Heart right ventricle (tissue), 16 donors: ENCODE data around the gene IGSF21. TPM values are rescaled to one million over a fixed set of nuclear protein-coding genes. Genes with fewer than 3 reads are reported as not detected.

ENCODE experiments used
- ATAC-seq, 8 donors: fragments of 200-7000 bp; cut with Tn5 transposase; one replicate each; pipeline ENCODE4 v1.9.1; 2020; ENCODE audit warnings: mild to moderate bottlenecking in 8 of 8, moderate library complexity in 8 of 8, moderate number of reproducible peaks in 1 of 8
- DNase-seq, 2 donors: peaks; one replicate each; pipeline ENCODE4 v3.0.0-alpha.2; 2020
- H3K27ac ChIP-seq, 10 donors: fragments of 200-600 bp; sonication (generic) in 2 of 10; one replicate each; pipeline versions ENCODE4 v1.5.0 to v1.8.0; 2020 to 2022; ENCODE audit warnings: mild to moderate bottlenecking in 3 of 10
- H3K27me3 ChIP-seq, 7 donors: fragments of 200-600 bp; one replicate each; pipeline ENCODE4 v1.8.0; 2021 to 2022; ENCODE audit warnings: mild to moderate bottlenecking in 2 of 7
- H3K36me3 ChIP-seq, 9 donors: fragments of 200-600 bp; sonication (generic) in 1 of 9; one replicate each; pipeline versions ENCODE4 v1.5.0 to v1.8.0; 2020 to 2022; ENCODE audit warnings: mild to moderate bottlenecking in 2 of 9
- H3K4me1 ChIP-seq, 9 donors: fragments of 200-600 bp; sonication (generic) in 1 of 9; one replicate each; pipeline versions ENCODE4 v1.5.0 to v1.8.0; 2020 to 2022; ENCODE audit warnings: mild to moderate bottlenecking in 4 of 9
- H3K4me3 ChIP-seq, 10 donors: fragments of 200-600 bp; sonication (generic) in 2 of 10; one replicate each; pipeline versions ENCODE4 v1.5.0 to v1.8.0; 2020 to 2022; ENCODE audit warnings: mild to moderate bottlenecking in 7 of 10, moderate library complexity in 2 of 10
- H3K9me3 ChIP-seq, 11 donors: fragments of 200-600 bp in 10 of 11; sonication (generic) in 2 of 11; one replicate each; pipeline versions ENCODE4 v1.5.0 to v1.8.0; 2013 to 2022; ENCODE audit warnings: mild to moderate bottlenecking in 2 of 11, control low read depth in 1 of 11, moderate library complexity in 1 of 11
- CTCF ChIP-seq, 9 donors: fragments of 200-600 bp; sonication (generic) in 2 of 9; IDR thresholded peaks; one replicate each; pipeline versions ENCODE4 v1.5.0 to v1.8.0; 2021 to 2022; ENCODE audit warnings: antibody characterized with exemption in 9 of 9, mild to moderate bottlenecking in 5 of 9, moderate library complexity in 1 of 9
- WGBS, 2 donors: extraction: QIAGEN DNeasy Blood & Tissue Kit; methylation state at CpG; one replicate each; pipeline ENCODE4 v1.1.7; 2013; ENCODE audit warnings: inconsistent platforms in 1 of 2; 5-methylcytosine and 5-hydroxymethylcytosine counted together
- intact Hi-C, 10 donors: fragments of 100-400 bp; cut with DNase I; formaldehyde crosslinking; loops; one replicate each; pipeline versions ENCODE4 v1.11.1 to v1.14.2; 2022
- polyA plus RNA-seq, 2 donors: library from polyadenylated mRNA; stranded (reverse); fragments of 200-250 nt; gene quantifications; one replicate each; pipeline ENCODE4 v1.2.3, GENCODE V29; 2013
- total RNA-seq, 10 donors: library from RNA; stranded (reverse); fragmentation: NEBNext Ultra II Directional in 3 of 10; extraction: Animal tissue kit (Norgen Biotek cat#: 25700) in 3 of 10; gene quantifications; one replicate each; pipeline versions ENCODE4 v1.2.1 to v1.2.4, GENCODE V29; 2021 to 2023
- donor health status: Arrhythmogenic right ventricular cardiomyopathy.
- donor health status: ischemic (EF 13 %, LVEDD 7.1; RV severe dilation, severe dysfunction).
- donor health status: healthy with polysubstance abuse.
- donor health status: DM: no; HTN: yes; CAD: no.
- donor health status: DM: no; HTN: no; CAD: no.
- donor health status: ischemic (EF 25% LVEDD 6.9; RV normal size, moderate dysfunction).
- donor health status: ischemic (EF 25% LVEDD 5.7; RV mildly dilated, moderate dysfunction).
- donor health status: healthy.
- donor health status: DM: yes; HTN: yes; CAD: no.
- donor health status: Ischemic cardiomyopathy.
- donor health status: ischemic (EF 35%, LVEDD 5.7; RV mildly dilated, moderate dysfunction).
- donor health status: nonischemic (EF 11% LVEDD 7.7; RV severe dilation, severe dysfunction).
- donor health status: DM: yes; HTN: yes; CAD: no.
- donor health status: PGD.
- donor health status: ischemic (EF 29% LVEDD 5.4; RV normal size, mild dysfunction).
- donor health status: nonischemic (EF 23%, LVEDD 6.1; RV moderate dilation, normal function).

Gene IGSF21
- total and polyA plus RNA-seq, 12 donors = 0.13 to 1.6 (median 0.51) TPM; not detected in 1

DNA sequence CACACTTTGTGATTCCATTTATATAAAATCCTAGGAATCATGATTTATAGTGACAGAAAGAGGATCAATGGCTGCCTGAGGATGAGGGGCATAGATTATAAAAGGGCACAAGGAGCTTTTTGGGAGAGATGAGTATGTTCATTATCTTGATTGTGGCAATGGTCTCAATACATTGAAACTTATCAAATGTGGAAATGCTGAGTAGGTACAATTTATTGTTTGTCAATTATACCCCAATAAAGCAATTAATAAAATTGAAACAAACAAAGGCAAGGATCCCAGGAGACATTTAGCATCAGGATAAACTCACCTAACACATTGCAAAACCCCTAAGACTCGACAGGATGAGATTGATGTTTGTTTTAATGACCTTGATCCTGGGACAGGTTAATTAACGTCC, 220.1 kb downstream of the IGSF21 start:
- Histone ChIP-seq H3K36me3 (no peaks in the 10 kb centered on the region), H3K27ac (no peak overlapping the region), H3K4me3 (no peak overlapping the region), H3K4me1 (no peaks in the 10 kb centered on the region), H3K27me3 (peaks cover 0 to 58% (median 39%) of the 10 kb centered on the region in 7 donors), H3K9me3 (no peaks in the 10 kb centered on the region)
- TF ChIP-seq CTCF (IDR thresholded peaks at IDR 0.05) = no peak
- 54 to 62% methylated on average over 2 of the region's 2 CpGs for WGBS, 2 donors
- DNase-seq (no peak), ATAC-seq (no peak)
- intact Hi-C loops = no loop called here

DNA sequence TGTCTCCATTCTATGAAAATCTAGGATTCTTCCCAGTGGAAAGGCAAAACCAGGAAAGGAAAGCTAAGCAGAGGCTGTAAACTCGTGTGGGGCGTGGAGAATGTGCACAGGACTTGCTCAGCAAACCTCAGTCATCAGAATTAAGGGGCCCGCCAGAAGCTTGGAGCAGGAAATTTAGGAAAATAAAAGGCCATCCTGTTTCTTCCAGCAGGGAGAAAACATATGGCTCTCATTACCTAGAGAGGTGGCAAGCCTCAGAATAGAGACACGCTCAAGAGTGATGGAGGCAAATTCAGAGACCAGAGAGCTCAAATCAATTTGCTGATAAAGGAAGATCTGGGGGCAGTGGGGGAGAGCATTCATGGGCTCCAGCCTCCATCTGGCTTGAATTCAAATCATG, 221.2 kb downstream of the IGSF21 start:
- Histone ChIP-seq H3K36me3 (no peaks in the 10 kb centered on the region), H3K4me3 (no peak overlapping the region), H3K9me3 (no peaks in the 10 kb centered on the region), H3K4me1 (no peaks in the 10 kb centered on the region), H3K27ac (no peak overlapping the region), H3K27me3 (peaks cover 0 to 58% (median 40%) of the 10 kb centered on the region in 7 donors)
- no peak for DNase-seq
- no peak for TF ChIP-seq CTCF (IDR thresholded peaks at IDR 0.05)
- no peak for ATAC-seq
- intact Hi-C loops = no loop called here
- WGBS, 2 donors = 38 to 41% methylated on average over 4 of the region's 4 CpGs

GRCh38 chr1:18329469-18330253, 222.1 kb downstream of the IGSF21 start:
- ATAC-seq = no peak
- no peaks in the 10 kb centered on the region for H3K9me3 ChIP-seq
- WGBS, 2 donors = 80 to 81% methylated on average over 9 of the region's 9 CpGs

DNA sequence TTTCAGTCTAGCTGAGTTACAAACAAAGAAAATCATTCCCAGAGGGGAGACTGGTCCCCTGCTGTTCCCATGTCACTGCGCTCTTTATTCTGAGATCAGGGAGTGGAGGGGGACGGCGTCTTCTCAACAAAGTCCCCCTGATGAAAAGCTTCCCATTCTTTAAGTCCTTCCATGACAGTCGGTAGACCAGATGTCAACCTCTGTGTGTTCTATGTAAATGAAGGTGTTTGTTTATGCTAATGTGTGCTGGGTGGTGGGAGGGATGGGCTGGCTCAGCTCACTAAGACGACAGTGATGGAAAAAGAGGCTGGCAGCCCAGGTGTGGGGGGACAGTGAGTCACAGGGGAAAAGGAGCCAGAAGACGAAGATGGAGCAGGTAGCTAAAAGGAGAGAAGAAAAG, 225.0 kb downstream of the IGSF21 start:
- no peak for ATAC-seq
- 21 to 26% methylated on average over 6 of the region's 6 CpGs for WGBS, 2 donors
- Histone ChIP-seq H3K9me3 (no peaks in the 10 kb centered on the region), H3K4me1 (no peaks in the 10 kb centered on the region), H3K27ac (no peak overlapping the region), H3K27me3 (peaks cover 0 to 61% (median 41%) of the 10 kb centered on the region in 7 donors), H3K36me3 (no peaks in the 10 kb centered on the region), H3K4me3 (no peak overlapping the region)
- no peak for TF ChIP-seq CTCF (IDR thresholded peaks at IDR 0.05)
- DNase-seq = no peak
- intact Hi-C loops = no loop called here

More at GRCh38 chr1:18329469-18330253, 222.1 kb downstream of the IGSF21 start:
- no peak for TF ChIP-seq CTCF (IDR thresholded peaks at IDR 0.05)
- Histone ChIP-seq H3K27me3 (peaks cover 0 to 57% (median 38%) of the 10 kb centered on the region in 7 donors), H3K36me3 (no peaks in the 10 kb centered on the region), H3K27ac (no peak overlapping the region), H3K4me1 (no peaks in the 10 kb centered on the region), H3K4me3 (no peak overlapping the region)
- intact Hi-C loops = no loop called here
- no peak for DNase-seq
